ENCODE data around the gene EZR. TPM values are rescaled to one million over a fixed set of nuclear protein-coding genes. Genes with fewer than 3 reads are reported as not detected.

EZR gene
- total and polyA plus RNA-seq, 2 of the 13 experiments (the other 11 are each of a cell fraction or from before 2014, with no cell fraction given) = 34.7 to 60.3 TPM

GRCh38 chr6:158853072-158853879 lies 34.1 kb upstream of the EZR start (continued):
- no peak for TF ChIP-seq HNF4A (CRISPR knock-in tag; IDR thresholded peaks at IDR 0.05)
- no peak for TF ChIP-seq GLI4 (CRISPR knock-in tag; IDR thresholded peaks at IDR 0.05; ENCODE audit: borderline replicate concordance)
- TF ChIP-seq TRIM24 (CRISPR knock-in tag; IDR thresholded peaks at IDR 0.05) = 0 out of 2 replicates have a peak, but pooled peaks have one; percentile 57
- TF ChIP-seq XRCC5 (optimal IDR thresholded peaks at IDR 0.05; ENCODE audit: low read length) = peak; percentile 74
- no peak for TF ChIP-seq POGK (CRISPR knock-in tag; conservative IDR thresholded peaks at IDR 0.05)
- no peak for TF ChIP-seq NCOR1 (IDR thresholded peaks at IDR 0.05; ENCODE audit: borderline replicate concordance, low read length)
- TF ChIP-seq ZMAT5 (CRISPR knock-in tag; IDR thresholded peaks at IDR 0.05; ENCODE audit: borderline replicate concordance, low read depth) = no peak
- TF ChIP-seq THRA (CRISPR knock-in tag; IDR thresholded peaks at IDR 0.05; ENCODE audit: borderline replicate concordance) = no peak
- peak; percentile 69 for TF ChIP-seq PHF21A (CRISPR knock-in tag; IDR thresholded peaks at IDR 0.05)
- TF ChIP-seq RFX5 (IDR thresholded peaks at IDR 0.05; ENCODE audit: low read depth, low read length) = no peak
- TF ChIP-seq ARNTL (CRISPR knock-in tag; IDR thresholded peaks at IDR 0.05) = 0 out of 2 replicates have a peak, but pooled peaks have one; percentile 43
- 0 out of 2 replicates have a peak, but pooled peaks have one; percentile 34 for TF ChIP-seq BCL3 (CRISPR knock-in tag; IDR thresholded peaks at IDR 0.05)
- no peak for TF ChIP-seq ZNF276 (CRISPR knock-in tag; IDR thresholded peaks at IDR 0.05; ENCODE audit: low read depth)
- no peak for TF ChIP-seq THAP9 (CRISPR knock-in tag; IDR thresholded peaks at IDR 0.05; ENCODE audit: borderline replicate concordance)
- TF ChIP-seq ZNF746 (CRISPR knock-in tag; IDR thresholded peaks at IDR 0.05) = no peak
- TF ChIP-seq CBX2 (IDR thresholded peaks at IDR 0.05; ENCODE audit: low read depth, low read length) = no peak
- TF ChIP-seq CBX2 (CRISPR knock-in tag; IDR thresholded peaks at IDR 0.05; ENCODE audit: low read depth) = no peak
- no peak for TF ChIP-seq KLF13 (CRISPR knock-in tag; IDR thresholded peaks at IDR 0.05)
- no peak for TF ChIP-seq PAF1 (CRISPR knock-in tag; IDR thresholded peaks at IDR 0.05)
